Measurements from ENCODE around the gene PDPK1. TPM values are rescaled to one million over a fixed set of nuclear protein-coding genes. Genes with fewer than 3 reads are reported as not detected.
"Not testable (repeated sequence)": the region's sequence is repeated elsewhere in the genome, so short reads cannot be mapped to it uniquely, and the experiment has no call there.

Gene PDPK1
- total RNA-seq, 5 donors from 2014 or later (not counting 1 experiment from before 2014, with no cell fraction given), result 49.8 to 68.4 (median 67.3) TPM

DNA sequence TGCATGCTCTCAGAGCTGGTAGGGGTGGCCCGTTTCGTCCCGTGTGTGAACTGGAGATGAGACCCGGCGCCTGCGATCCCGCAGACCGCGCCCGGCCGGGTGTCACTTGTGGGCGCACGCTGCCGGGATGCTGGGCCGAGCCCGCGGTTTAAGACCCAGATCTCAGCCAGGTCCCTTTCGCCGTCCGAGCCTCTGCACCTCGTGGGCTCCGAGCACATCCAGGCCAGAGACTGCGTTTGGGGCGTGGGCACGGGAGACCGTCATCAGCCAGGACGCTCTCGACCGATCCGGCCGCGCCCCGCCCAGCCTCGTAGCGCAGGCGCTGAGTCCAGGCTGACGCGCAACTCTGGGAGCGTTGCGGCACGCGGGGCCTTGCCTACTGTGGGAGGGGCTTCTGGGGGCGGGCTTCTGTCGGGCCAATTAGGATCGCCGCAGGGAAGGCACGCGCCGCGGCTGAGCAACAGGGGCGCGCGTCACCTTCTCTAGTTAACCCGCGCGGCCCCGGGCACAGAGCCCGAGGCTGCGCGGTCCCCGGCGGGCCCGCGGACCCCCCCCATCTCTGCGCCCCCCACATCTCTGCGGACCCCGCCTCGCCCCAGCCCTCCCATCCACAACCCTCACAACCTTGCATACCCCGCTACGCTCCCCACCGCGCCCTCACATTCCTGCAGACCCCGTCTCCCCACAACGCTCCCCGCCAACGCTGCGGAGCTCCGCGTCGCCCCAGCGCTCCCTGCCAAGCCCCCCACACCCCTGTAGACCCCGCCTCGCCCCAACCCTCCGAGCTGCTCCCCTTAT lies 5.9 kb upstream of the PDPK1 start:
- CTCF ChIA-PET, result interaction anchor here (0.6 to 0.7 kb wide), 2 partner anchors 492 to 1431 kb away, joined by 3 to 4 read pairs; no protein-coding TSS in a partner anchor
- POLR2A ChIA-PET, result interaction anchor here (1.2 to 2.8 kb wide), 2 partner anchors 11 to 12 kb away, joined by 7 to 31 read pairs; partner anchors contain the start of gene AMDHD2 (in 2 of the 2)
- H3K27me3 Mint-ChIP-seq, result no peaks in the 10 kb centered on the region
- Histone ChIP-seq H3K4me1 (ENCODE audit: control insufficient read depth in 1 of 2, extremely low read depth in 1 of 2, insufficient read depth in 2 of 2, low read length in 2 of 2) (peaks cover under 1 to 34% of the 10 kb centered on the region in 2 experiments), H3K27me3 (replicated peaks in 1 of 2; ENCODE audit: control insufficient read depth in 2 of 2, extremely low read depth in 1 of 2, insufficient read depth in 2 of 2, low read length in 1 of 2) (no peaks in the 10 kb centered on the region), H3K4me3 (ENCODE audit: control insufficient read depth in 1 of 2, extremely low read depth in 1 of 2, low read length in 1 of 2) (peak overlapping the region; percentile 80 to 95), H3K27ac (ENCODE audit: low read length) (peak overlapping the region; percentile 99), H3K9me3 (no peaks in the 10 kb centered on the region), H3K36me3 (ENCODE audit: control insufficient read depth in 2 of 2, extremely low read depth in 1 of 2, insufficient read depth in 1 of 2, low read length in 1 of 2) (peaks cover 5 to 29% of the 10 kb centered on the region in 2 donors)
- no peaks in the 10 kb centered on the region for H3K9me3 Mint-ChIP-seq
- under 1% methylated on average over 77 of the region's 84 CpGs for WGBS (ENCODE audit: insufficient coverage)
- H3K4me1 Mint-ChIP-seq, result peaks cover 19 to 23% (median 19%) of the 10 kb centered on the region in 3 donors
- H3K27ac Mint-ChIP-seq, result peak overlapping the region; percentile 98
- H3K36me3 Mint-ChIP-seq, result peaks cover 2% of the 10 kb centered on the region
- peak; percentile 85 to 96 (median 95) for ATAC-seq (replicated peaks in 1 of 4)
- peak overlapping the region; percentile 93 to 97 (median 96) for H3K4me3 Mint-ChIP-seq
- DNase-seq, result peak; percentile 91 to 99 (median 97)

DNA sequence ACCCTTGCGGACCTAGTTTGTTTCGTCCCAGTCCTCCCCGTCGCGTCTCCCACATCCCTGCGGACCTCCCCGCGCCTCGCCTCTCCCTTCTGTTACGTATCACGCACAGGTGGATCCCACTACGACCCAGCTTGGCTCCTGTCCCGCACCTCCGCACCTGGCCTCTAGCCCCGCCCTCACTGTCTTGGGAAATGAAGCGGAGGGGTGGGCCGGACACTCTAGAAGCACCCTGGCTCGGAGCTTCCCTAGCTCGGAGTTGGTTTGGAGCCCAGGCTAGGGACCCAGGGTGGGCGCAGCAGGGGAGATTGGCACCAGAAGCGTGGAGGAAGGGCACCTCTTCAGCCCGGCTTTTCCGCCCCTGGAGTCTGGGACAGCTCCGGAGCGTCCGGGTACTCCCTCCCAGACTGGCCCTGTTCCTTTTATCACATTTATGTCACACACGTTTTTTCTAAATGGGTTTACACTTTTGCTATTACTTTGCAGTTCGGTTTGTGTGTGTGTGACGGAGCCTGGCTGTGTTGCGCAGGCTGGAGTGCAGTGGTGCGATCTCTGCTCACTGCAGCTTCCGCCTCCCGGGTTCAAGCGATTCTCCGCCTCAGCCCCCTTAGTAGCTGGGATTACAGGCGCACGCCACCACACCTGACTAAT lies 5.2 kb upstream of the PDPK1 start:
- Mint-ChIP-seq H3K4me1 (peaks cover 23 to 27% (median 24%) of the 10 kb centered on the region in 3 donors), H3K27me3 (no peaks in the 10 kb centered on the region), H3K4me3 (peak overlapping the region; percentile 93 to 97 (median 96)), H3K36me3 (peaks cover 2% of the 10 kb centered on the region), H3K27ac (peak overlapping the region; percentile 98), H3K9me3 (no peaks in the 10 kb centered on the region)
- peak; percentile 25 to 39 (median 36) for ATAC-seq (replicated peaks in 1 of 4)
- ChIA-PET POLR2A (interaction anchor here in 1 of 2 donors (2.8 kb wide), 1 partner anchor 13 kb away, joined by 31 read pairs; the partner anchor contains the start of gene AMDHD2), CTCF (interaction anchor here in 1 of 2 donors (0.6 kb wide), 1 partner anchor 17 kb away, joined by 4 read pairs; no protein-coding TSS in a partner anchor)
- peaks cover 2 to 40% of the 10 kb centered on the region in 2 experiments for H3K4me1 ChIP-seq (ENCODE audit: control insufficient read depth in 1 of 2, extremely low read depth in 1 of 2, insufficient read depth in 2 of 2, low read length in 2 of 2)
- DNase-seq, result peak; percentile 48 to 83 (median 69)
- peak overlapping the region; percentile 99 for H3K27ac ChIP-seq (ENCODE audit: low read length)
- peak overlapping the region; percentile 80 to 95 for H3K4me3 ChIP-seq (ENCODE audit: control insufficient read depth in 1 of 2, extremely low read depth in 1 of 2, low read length in 1 of 2)
- H3K36me3 ChIP-seq (ENCODE audit: control insufficient read depth in 2 of 2, extremely low read depth in 1 of 2, insufficient read depth in 1 of 2, low read length in 1 of 2), result peaks cover 5 to 24% of the 10 kb centered on the region in 2 donors
- WGBS (ENCODE audit: insufficient coverage), result under 1% methylated on average over 19 of the region's 37 CpGs
- H3K9me3 ChIP-seq, result no peaks in the 10 kb centered on the region
- H3K27me3 ChIP-seq (replicated peaks in 1 of 2; ENCODE audit: control insufficient read depth in 2 of 2, extremely low read depth in 1 of 2, insufficient read depth in 2 of 2, low read length in 1 of 2), result no peaks in the 10 kb centered on the region

DNA sequence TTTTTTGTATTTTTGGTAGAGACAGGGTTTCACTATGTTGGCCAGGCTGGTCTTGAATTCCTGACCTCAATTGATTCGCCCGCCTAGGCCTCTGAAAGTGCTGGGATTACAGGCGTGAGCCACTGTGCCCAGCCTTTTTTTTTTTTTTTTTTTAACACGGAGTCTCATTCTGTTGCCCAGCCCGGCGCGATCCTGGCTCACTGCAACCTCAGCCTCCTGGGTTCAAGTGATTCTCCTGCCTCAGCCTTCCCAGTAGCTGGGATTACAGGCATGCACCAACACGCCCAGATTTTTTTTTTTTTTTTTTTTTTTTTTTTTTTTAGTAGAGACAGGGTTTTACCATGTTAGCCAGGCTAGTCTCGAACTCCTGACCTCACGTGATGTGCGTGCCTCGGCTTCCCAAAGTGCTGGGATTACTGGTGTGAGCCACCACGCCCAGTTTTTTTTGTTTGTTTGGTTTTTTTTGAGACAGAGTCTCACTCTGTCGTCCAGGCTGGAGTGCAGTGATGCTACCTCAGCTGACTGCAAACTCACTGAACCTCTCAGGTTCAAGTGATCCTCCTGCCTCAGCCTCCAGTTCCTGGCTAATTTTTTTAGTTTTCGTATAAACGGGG lies 4.6 kb upstream of the PDPK1 start:
- not testable (repeated sequence) for H3K36me3 Mint-ChIP-seq; H3K9me3 Mint-ChIP-seq; H3K27me3 Mint-ChIP-seq; ATAC-seq (replicated peaks in 1 of 4); H3K27me3 ChIP-seq (replicated peaks in 1 of 2; ENCODE audit: control insufficient read depth in 2 of 2, extremely low read depth in 1 of 2, insufficient read depth in 2 of 2, low read length in 1 of 2); H3K9me3 ChIP-seq
- Histone ChIP-seq H3K4me3 (ENCODE audit: control insufficient read depth in 1 of 2, extremely low read depth in 1 of 2, low read length in 1 of 2) (peak overlapping the region; percentile 80 to 95), H3K27ac (ENCODE audit: low read length) (peak overlapping the region; percentile 99), H3K4me1 (ENCODE audit: control insufficient read depth in 1 of 2, extremely low read depth in 1 of 2, insufficient read depth in 2 of 2, low read length in 2 of 2) (peaks cover 2 to 40% of the 10 kb centered on the region in 2 experiments), H3K36me3 (ENCODE audit: control insufficient read depth in 2 of 2, extremely low read depth in 1 of 2, insufficient read depth in 1 of 2, low read length in 1 of 2) (peaks cover 3 to 18% of the 10 kb centered on the region in 2 donors)
- ChIA-PET CTCF (interaction anchor here in 1 of 2 donors (0.6 kb wide), 1 partner anchor 17 kb away, joined by 4 read pairs; no protein-coding TSS in a partner anchor), POLR2A (interaction anchor here in 1 of 2 donors (2.8 kb wide), 1 partner anchor 13 kb away, joined by 31 read pairs; the partner anchor contains the start of gene AMDHD2)
- WGBS (ENCODE audit: insufficient coverage), result 79% methylated on average over 2 of the region's 16 CpGs
- peak overlapping the region; percentile 98 for H3K27ac Mint-ChIP-seq
- peak overlapping the region; percentile 93 to 97 (median 96) for H3K4me3 Mint-ChIP-seq
- peak in 1 of 35 experiments; percentile 28 for DNase-seq
- peaks cover 23 to 27% (median 24%) of the 10 kb centered on the region in 3 donors for H3K4me1 Mint-ChIP-seq

DNA sequence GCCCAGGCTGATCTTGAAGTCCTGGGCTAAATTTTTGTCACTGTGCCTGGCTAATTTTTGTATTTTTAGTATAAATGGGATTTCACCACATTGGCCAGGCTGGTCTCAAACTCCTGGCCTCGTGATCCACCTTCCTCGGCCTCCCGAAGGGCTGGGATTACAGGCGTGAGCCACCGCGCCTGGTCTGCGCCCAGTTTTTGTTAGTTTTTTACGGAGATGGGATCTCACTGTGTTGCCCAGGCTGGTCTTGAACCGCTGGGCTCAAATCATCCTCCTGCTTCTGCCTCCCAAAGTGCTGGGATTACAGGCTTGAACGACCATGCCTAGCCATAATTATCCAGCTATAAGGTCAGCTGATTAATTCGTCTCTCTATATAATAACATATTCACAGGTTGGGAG lies 3.9 kb upstream of the PDPK1 start:
- H3K4me1 Mint-ChIP-seq, result peaks cover 25 to 30% (median 30%) of the 10 kb centered on the region in 3 donors
- H3K27ac Mint-ChIP-seq, result peak overlapping the region; percentile 28 to 73
- peaks cover 5 to 45% of the 10 kb centered on the region in 2 experiments for H3K4me1 ChIP-seq (ENCODE audit: control insufficient read depth in 1 of 2, extremely low read depth in 1 of 2, insufficient read depth in 2 of 2, low read length in 2 of 2)
- H3K36me3 ChIP-seq (ENCODE audit: control insufficient read depth in 2 of 2, extremely low read depth in 1 of 2, insufficient read depth in 1 of 2, low read length in 1 of 2), result peaks cover 0 to 12% of the 10 kb centered on the region in 2 donors
- ATAC-seq (replicated peaks in 1 of 4) (no peak), DNase-seq (no peak)
- no peaks in the 10 kb centered on the region for H3K9me3 ChIP-seq
- no peaks in the 10 kb centered on the region for H3K9me3 Mint-ChIP-seq
- ChIA-PET POLR2A (no interaction called here), CTCF (no interaction called here)
- WGBS (ENCODE audit: insufficient coverage), result 95% methylated on average over 9 of the region's 11 CpGs
- peak overlapping the region; percentile 57 to 96 (median 65) for H3K4me3 Mint-ChIP-seq
- no peak overlapping the region for H3K27ac ChIP-seq (ENCODE audit: low read length)
- H3K27me3 Mint-ChIP-seq, result no peaks in the 10 kb centered on the region
- H3K4me3 ChIP-seq (ENCODE audit: control insufficient read depth in 1 of 2, extremely low read depth in 1 of 2, low read length in 1 of 2), result no peak overlapping the region
- H3K36me3 Mint-ChIP-seq, result peaks cover 2% of the 10 kb centered on the region
- no peaks in the 10 kb centered on the region for H3K27me3 ChIP-seq (replicated peaks in 1 of 2; ENCODE audit: control insufficient read depth in 2 of 2, extremely low read depth in 1 of 2, insufficient read depth in 2 of 2, low read length in 1 of 2)

DNA sequence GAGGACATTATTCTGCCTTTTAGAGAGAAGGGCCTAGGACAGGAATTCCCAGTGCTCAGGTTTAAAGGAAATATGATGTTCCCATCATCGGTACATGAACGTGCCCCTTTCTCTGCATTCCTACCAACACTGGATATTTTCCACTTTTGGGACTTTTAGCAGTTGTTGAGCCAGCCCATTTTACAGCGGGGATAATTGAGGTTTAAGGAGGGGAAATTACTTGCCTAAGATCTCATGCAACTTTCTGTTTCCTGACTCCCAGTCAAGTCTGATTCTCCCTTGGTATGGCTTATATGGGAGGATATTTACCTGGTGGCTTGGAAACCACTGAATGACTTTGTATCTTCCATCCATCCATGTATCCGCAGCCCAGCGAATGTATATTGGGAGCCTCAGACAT lies 3.5 kb upstream of the PDPK1 start:
- H3K36me3 ChIP-seq (ENCODE audit: control insufficient read depth in 2 of 2, extremely low read depth in 1 of 2, insufficient read depth in 1 of 2, low read length in 1 of 2); H3K27me3 Mint-ChIP-seq; CTCF ChIA-PET; H3K9me3 ChIP-seq; H3K4me3 ChIP-seq (ENCODE audit: control insufficient read depth in 1 of 2, extremely low read depth in 1 of 2, low read length in 1 of 2); H3K27me3 ChIP-seq (replicated peaks in 1 of 2; ENCODE audit: control insufficient read depth in 2 of 2, extremely low read depth in 1 of 2, insufficient read depth in 2 of 2, low read length in 1 of 2); H3K9me3 Mint-ChIP-seq; H3K27ac ChIP-seq (ENCODE audit: low read length); POLR2A ChIA-PET; H3K36me3 Mint-ChIP-seq; ATAC-seq (replicated peaks in 1 of 4); DNase-seq: not testable (repeated sequence)
- peaks cover 6 to 50% of the 10 kb centered on the region in 2 experiments for H3K4me1 ChIP-seq (ENCODE audit: control insufficient read depth in 1 of 2, extremely low read depth in 1 of 2, insufficient read depth in 2 of 2, low read length in 2 of 2)
- Mint-ChIP-seq H3K4me1 (peaks cover 29 to 35% (median 34%) of the 10 kb centered on the region in 3 donors), H3K4me3 (peak overlapping the region; percentile 57 to 96 (median 65)), H3K27ac (peak overlapping the region in 1 of 2 donors; percentile 73)
- WGBS (ENCODE audit: insufficient coverage), result 100% methylated on average over 2 of the region's 5 CpGs

DNA sequence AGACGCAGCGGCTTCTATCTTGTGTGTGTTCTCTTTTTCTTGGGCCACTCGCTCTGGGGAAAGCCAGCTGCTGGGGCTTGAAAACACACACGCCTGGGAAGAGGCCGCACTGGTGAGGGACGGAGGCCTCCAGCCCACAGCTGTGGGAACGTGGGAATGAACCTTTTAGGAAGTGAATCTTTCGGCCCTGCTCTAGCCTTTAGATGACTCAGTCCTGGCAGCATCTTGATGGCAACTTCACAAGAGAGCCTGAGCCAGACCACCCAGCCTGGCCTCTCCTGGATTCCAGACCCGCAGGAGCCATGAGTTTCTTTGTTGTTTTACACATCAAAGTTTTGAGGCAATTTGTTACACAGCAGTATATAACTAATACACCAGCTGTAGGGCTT lies 2.2 kb upstream of the PDPK1 start:
- H3K4me1 Mint-ChIP-seq, result peaks cover 41 to 47% (median 46%) of the 10 kb centered on the region in 3 donors
- no peaks in the 10 kb centered on the region for H3K36me3 Mint-ChIP-seq
- H3K27ac Mint-ChIP-seq, result no peak overlapping the region
- Histone ChIP-seq H3K27me3 (replicated peaks in 1 of 2; ENCODE audit: control insufficient read depth in 2 of 2, extremely low read depth in 1 of 2, insufficient read depth in 2 of 2, low read length in 1 of 2) (no peaks in the 10 kb centered on the region), H3K9me3 (no peaks in the 10 kb centered on the region), H3K36me3 (ENCODE audit: control insufficient read depth in 2 of 2, extremely low read depth in 1 of 2, insufficient read depth in 1 of 2, low read length in 1 of 2) (peaks cover 0 to 3% of the 10 kb centered on the region in 2 donors), H3K27ac (ENCODE audit: low read length) (no peak overlapping the region), H3K4me3 (ENCODE audit: control insufficient read depth in 1 of 2, extremely low read depth in 1 of 2, low read length in 1 of 2) (no peak overlapping the region), H3K4me1 (ENCODE audit: control insufficient read depth in 1 of 2, extremely low read depth in 1 of 2, insufficient read depth in 2 of 2, low read length in 2 of 2) (peaks cover 9 to 63% of the 10 kb centered on the region in 2 experiments)
- peak overlapping the region in 2 of 3 donors; percentile 39 to 77 for H3K4me3 Mint-ChIP-seq
- ChIA-PET POLR2A (no interaction called here), CTCF (no interaction called here)
- DNase-seq (no peak), ATAC-seq (replicated peaks in 1 of 4) (no peak)
- WGBS (ENCODE audit: insufficient coverage), result 83% methylated on average over 8 of the region's 9 CpGs
- no peaks in the 10 kb centered on the region for H3K9me3 Mint-ChIP-seq
- no peaks in the 10 kb centered on the region for H3K27me3 Mint-ChIP-seq

Data from T-cell (primary cell).